Activated CD4-positive, alpha-beta T cell treated with anti-CD3 and anti-CD28 coated beads for 48 hours (primary cell): ENCODE measurements around the gene SFRP5.
A peak's percentile ranks its signal among the peaks of the same experiment; 100 is the strongest.

ENCODE experiments used
- DNase-seq: peaks from one replicate; pipeline ENCODE4 v3.0.0-alpha.2; 2020

SFRP5 gene

DNA sequence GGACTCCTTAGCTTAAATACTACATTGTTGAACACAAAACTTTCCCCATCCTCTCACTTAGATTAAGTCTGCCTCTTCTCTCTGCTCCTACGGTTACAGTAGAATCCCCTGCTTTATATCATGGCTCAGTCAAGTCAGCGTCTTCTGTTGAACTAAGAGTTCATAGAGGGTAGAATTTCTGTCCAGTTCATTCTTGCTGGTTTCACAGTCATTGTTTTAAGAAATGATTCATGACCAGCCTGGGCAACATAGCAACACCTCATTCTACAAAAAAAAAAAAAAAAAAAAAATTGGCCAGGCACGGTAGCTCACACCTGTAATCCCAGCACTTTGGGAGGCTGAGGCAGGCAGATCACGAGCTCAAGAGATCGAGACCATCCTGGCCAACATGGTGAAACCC is 38.5 kb downstream of the SFRP5 start:
- DNase-seq, result no peak

DNA sequence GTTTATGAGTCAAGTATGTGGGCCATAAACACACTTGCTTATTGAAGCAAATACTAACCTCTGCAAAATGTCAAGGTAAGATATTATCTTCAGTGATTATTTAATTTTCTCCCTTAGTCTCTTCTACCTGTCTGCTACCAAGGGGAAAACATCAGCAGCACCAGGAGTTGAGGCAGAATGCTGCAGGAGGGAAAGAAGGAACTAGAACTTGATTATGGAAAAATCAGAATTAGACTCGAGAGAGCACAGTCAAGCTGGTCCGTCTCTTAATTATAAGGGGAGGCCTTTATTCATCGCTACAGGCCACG is 39.8 kb downstream of the SFRP5 start:
- no peak for DNase-seq

GRCh38 chr10:97731346-97732051 is 40.3 kb downstream of the SFRP5 start:
- DNase-seq, result peak; percentile 63

GRCh38 chr10:97729014-97729413 is 42.8 kb downstream of the SFRP5 start:
- DNase-seq, result no peak

DNA sequence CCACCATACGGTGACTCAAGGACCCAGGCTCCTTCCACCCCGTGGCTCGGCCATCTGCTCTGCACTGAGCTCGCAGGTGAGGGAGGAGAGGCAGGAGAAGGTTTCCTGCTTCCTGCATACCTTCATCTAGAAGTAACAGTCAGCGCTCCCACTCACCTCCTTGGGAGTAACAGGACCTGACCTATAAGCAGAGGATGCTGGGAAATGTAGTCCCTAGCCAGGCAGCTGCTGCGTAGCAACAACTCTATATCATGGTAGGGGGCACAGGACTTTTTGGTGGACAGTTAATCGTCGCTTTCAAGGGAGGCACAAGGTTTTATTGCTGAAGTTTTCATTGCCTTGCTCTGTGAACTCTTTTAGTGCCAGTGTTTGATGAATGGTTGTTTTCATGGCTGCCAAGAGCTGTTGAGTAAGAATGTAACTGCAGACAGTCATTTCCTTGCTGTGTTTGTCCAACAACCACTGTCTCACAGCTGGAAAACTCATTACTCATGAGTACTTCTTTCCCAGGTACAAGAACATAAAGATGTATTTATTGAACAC is 45.1 kb downstream of the SFRP5 start:
- DNase-seq, result no peak

DNA sequence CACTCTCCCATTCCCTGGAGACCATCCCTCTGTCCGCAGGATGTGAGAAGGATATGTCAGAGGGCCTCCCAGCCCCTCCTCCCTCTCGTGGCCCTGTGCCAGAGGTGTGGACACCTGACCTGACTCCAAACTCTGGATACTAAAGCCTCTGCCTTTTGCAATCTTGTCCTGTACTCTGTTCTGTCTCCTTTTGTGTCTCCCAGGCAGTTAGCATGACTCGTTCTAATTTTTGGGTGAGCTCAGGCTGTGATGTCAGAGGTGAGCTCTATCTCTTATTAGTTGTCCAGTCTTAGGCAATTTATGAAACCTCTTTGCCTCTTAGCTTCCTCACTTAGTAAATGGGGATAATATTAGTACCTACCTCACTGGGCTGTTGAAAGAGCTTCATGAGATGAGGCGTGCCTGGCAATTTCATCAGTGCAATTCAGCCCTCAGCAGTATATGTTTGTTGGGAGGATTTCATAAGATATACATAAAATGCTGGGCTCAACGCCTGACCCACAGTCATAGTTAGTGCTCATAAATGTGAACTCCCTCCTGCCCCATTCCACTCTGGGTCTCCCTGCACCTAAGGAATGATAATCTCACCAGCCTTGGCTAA is 47.4 kb downstream of the SFRP5 start:
- DNase-seq, result no peak

DNA sequence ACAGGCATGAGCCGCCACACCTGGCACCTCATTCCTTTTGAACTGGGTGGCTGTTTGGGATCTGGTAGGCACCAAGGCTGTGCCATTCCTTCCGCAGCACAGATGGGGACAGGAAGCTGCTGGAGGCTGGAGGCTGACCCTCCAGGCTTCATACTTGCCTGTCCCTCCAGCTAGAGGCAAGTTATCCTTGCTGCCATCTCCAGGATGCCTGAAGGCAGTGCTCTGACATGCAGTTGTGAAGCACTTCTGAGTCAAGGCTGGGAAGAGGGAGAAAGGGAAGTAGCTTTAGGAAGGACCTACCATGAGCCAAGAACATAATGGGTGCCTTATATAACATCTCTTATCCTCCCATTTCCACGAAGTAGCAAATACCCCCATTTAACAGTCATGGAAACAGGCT is 48.8 kb downstream of the SFRP5 start:
- no peak for DNase-seq

DNA sequence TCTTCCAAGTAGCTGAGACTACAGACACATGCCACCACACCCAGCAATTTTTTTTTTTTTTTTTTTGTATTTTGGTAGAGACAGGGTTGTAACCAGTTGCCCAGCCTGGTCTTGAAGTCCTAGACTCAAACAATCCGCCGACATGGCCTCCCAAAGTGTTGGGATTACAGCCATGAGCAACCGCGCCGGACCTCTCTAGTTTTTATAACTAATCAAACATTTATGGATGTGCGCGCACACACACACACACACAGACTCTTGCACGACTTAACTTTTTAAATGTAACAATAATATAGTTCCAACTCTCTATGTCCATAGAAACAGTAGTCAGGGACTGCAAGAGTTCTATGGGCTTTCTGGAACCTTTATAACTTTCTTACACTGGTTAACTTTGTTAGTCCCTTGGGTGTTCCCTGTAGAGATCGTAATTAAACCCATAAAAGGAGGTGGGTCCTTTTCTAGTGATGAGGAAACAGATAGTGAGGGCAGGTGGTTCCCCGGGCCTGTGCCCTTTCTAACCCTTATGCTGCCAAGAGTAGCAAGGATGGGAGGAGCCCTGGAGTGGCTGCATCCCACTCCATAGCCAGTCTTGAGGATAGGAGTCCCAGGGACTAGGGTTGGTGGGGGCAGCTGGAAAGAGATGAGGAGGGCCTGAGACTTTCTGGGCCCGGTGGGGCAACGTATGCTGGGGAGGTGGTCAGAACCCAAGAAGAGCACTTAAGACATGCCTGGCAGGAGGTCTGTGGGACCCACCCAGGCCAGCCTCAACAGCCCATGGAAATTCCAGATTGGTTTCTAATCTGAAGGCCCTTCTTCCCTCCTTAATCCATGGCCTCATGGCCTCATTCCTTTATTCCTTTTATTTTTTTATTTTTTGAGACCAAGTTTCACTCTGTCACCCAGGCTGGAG is 49.7 kb downstream of the SFRP5 start:
- DNase-seq, result no peak

- DNase-seq, result no peak
Observed at GRCh38 chr10:97719602-97720001, 52.2 kb downstream of the SFRP5 start.

- no peak for DNase-seq
Observed at GRCh38 chr10:97718659-97719142, 53.1 kb downstream of the SFRP5 start.

GRCh38 chr10:97718178-97718577 is 53.6 kb downstream of the SFRP5 start:
- no peak for DNase-seq

DNA sequence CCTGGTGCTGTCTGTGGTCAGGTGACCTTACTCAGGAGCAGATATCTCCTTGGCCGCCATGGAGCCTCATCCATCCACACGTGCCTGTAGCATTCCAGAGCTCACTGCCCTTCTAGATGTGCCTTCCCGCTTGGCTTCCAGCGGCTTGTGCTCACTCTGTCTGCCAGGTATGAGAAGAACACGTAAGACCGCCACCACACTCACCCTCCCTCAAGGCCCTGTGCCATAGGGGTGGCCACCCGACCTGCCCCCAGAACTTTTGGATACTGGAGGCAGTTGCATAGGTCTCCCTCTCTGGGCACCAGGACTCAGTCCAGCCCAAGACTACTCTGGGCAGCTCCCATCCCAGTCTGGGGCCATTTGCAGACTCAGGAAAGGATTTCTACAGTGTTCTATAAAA is 54.2 kb downstream of the SFRP5 start:
- no peak for DNase-seq
